MM.1S (cell line): ENCODE results near the gene LETM1.

Experiments
- DNase-seq: peaks from one replicate; pipeline ENCODE4 v3.0.0-alpha.2; 2015
- H2AFZ ChIP-seq: fragments of 300-600 bp; sonication (generic); 2 replicates; pipeline ENCODE4 v1.6.0; 2016; ENCODE audit warnings: antibody characterized with exemption, low read length
- H3F3A ChIP-seq: fragments of 300-600 bp; sonication (generic); 2 replicates; pipeline ENCODE4 v1.6.1; 2016; ENCODE audit warnings: mild to moderate bottlenecking, antibody characterized with exemption, low read length, moderate library complexity, mixed read lengths; ENCODE audit not compliant: insufficient read depth
- H3K27ac ChIP-seq: fragments of 300-600 bp; sonication (generic); 2 replicates; pipeline ENCODE4 v1.5.1; 2016; ENCODE audit warnings: mild to moderate bottlenecking, low read length
- H3K27me3 ChIP-seq: fragments of 300-600 bp; sonication (generic); replicated peaks from 2 replicates; pipeline ENCODE4 v1.6.0; 2016; ENCODE audit warnings: low read length; ENCODE audit not compliant: insufficient read depth
- H3K36me3 ChIP-seq: fragments of 300-600 bp; sonication (generic); replicated peaks from 2 replicates; pipeline ENCODE4 v1.6.1; 2016; ENCODE audit warnings: mild to moderate bottlenecking, low read length, mixed read lengths; ENCODE audit not compliant: insufficient read depth
- H3K4me1 ChIP-seq: fragments of 300-600 bp; sonication (generic); 2 replicates; pipeline ENCODE4 v1.6.1; 2016; ENCODE audit warnings: low read length, mixed read lengths
- H3K4me2 ChIP-seq: fragments of 300-600 bp; sonication (generic); 2 replicates; pipeline ENCODE4 v1.6.0; 2016; ENCODE audit warnings: low read depth, low read length
- H3K4me3 ChIP-seq: fragments of 300-600 bp; sonication (generic); 2 replicates; pipeline ENCODE4 v1.5.1; 2016; ENCODE audit warnings: low read length, mixed read lengths
- H3K79me2 ChIP-seq: fragments of 300-600 bp; sonication (generic); 2 replicates; pipeline ENCODE4 v1.6.1; 2016; ENCODE audit warnings: mixed run types, low read length, mixed read lengths
- H3K9ac ChIP-seq: fragments of 300-600 bp; sonication (generic); 2 replicates; pipeline ENCODE4 v1.6.1; 2016; ENCODE audit warnings: low read length, mixed read lengths
- H3K9me2 ChIP-seq: fragments of 300-600 bp; sonication (generic); replicated peaks from 2 replicates; pipeline ENCODE4 v1.6.1; 2016; ENCODE audit warnings: mild to moderate bottlenecking, low read length, mixed read lengths; ENCODE audit not compliant: insufficient read depth
- H3K9me3 ChIP-seq: fragments of 300-600 bp; sonication (generic); replicated peaks from 2 replicates; pipeline ENCODE4 v1.6.1; 2016; ENCODE audit warnings: mild to moderate bottlenecking, low read length, mixed read lengths; ENCODE audit not compliant: insufficient read depth
- H4K20me1 ChIP-seq: fragments of 300-600 bp; sonication (generic); 2 replicates; pipeline ENCODE4 v1.6.1; 2016; ENCODE audit warnings: mild to moderate bottlenecking, low read length, moderate library complexity, mixed read lengths; ENCODE audit not compliant: insufficient read depth
- EZH2 ChIP-seq: fragments of 300-600 bp; sonication (generic); optimal IDR thresholded peaks from 2 replicates; pipeline ENCODE3; 2017; ENCODE audit warnings: low read depth, mild to moderate bottlenecking, antibody characterized with exemption, low read length, mixed read lengths
- EZH2phosphoT487 ChIP-seq: fragments of 300-600 bp; sonication (generic); IDR thresholded peaks from 2 replicates; pipeline ENCODE4 v1.6.1; 2018; ENCODE audit warnings: antibody characterized with exemption, low read length
- TF ChIP-seq, protein P1 (sequence below): fragments of 300-600 bp; sonication (generic); IDR thresholded peaks from 2 replicates; pipeline ENCODE4 v1.5.1; 2016; ENCODE audit warnings: antibody characterized with exemption, low read length, mixed read lengths

Gene LETM1

DNA sequence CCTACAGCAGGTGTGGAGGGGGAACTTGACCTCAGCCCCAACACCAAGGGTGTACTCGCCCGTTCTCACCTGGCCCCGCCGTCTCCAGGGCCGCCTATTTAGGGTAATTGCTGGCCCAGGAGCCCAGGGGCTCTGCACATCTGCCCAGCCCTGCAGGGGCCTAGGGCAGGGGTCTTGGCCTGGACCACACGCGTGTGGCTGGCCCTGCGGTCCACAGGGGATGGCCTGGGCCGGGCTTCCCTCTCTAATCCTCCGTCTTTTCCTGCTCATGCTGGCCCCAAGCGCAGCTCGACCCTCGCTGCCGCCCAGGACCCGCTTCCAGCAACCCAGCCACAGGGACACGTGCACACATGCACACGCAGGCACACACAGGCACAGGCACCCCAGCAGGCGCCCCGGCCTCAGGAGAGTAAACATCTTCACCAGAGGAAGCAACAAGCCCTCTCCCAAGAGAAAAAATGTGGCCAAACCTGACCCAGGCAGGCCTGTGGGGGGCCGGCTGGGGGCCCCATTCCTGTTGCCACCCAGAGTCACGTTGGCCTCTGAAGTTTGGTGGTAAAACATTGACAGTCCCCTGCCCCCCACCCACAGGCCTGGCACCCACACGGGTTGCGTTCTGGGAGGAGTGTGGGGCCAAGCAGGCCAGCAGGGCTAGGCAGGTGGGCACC is 87.5 kb downstream of the LETM1 start:
- H3F3A ChIP-seq = no peaks in the 10 kb centered on the region
- H3K9me3 ChIP-seq = no peaks in the 10 kb centered on the region
- DNase-seq = no peak
- TF ChIP-seq EZH2phosphoT487 (no peak), EZH2 (no peak)
- TF ChIP-seq, protein P1, sequence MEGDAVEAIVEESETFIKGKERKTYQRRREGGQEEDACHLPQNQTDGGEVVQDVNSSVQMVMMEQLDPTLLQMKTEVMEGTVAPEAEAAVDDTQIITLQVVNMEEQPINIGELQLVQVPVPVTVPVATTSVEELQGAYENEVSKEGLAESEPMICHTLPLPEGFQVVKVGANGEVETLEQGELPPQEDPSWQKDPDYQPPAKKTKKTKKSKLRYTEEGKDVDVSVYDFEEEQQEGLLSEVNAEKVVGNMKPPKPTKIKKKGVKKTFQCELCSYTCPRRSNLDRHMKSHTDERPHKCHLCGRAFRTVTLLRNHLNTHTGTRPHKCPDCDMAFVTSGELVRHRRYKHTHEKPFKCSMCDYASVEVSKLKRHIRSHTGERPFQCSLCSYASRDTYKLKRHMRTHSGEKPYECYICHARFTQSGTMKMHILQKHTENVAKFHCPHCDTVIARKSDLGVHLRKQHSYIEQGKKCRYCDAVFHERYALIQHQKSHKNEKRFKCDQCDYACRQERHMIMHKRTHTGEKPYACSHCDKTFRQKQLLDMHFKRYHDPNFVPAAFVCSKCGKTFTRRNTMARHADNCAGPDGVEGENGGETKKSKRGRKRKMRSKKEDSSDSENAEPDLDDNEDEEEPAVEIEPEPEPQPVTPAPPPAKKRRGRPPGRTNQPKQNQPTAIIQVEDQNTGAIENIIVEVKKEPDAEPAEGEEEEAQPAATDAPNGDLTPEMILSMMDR = no peak
- H3K4me2 ChIP-seq = no peak overlapping the region
- no peaks in the 10 kb centered on the region for H3K4me1 ChIP-seq
- peaks cover 85% of the 10 kb centered on the region for H3K27me3 ChIP-seq
- H2AFZ ChIP-seq = no peak overlapping the region
- no peak overlapping the region for H3K4me3 ChIP-seq
- H3K27ac ChIP-seq = no peak overlapping the region
- H3K36me3 ChIP-seq = no peaks in the 10 kb centered on the region
- no peaks in the 10 kb centered on the region for H3K9me2 ChIP-seq
- H3K9ac ChIP-seq = no peak overlapping the region
- no peaks in the 10 kb centered on the region; the same call in 1 of the 2 replicates for H4K20me1 ChIP-seq
- no peaks in the 10 kb centered on the region for H3K79me2 ChIP-seq

DNA sequence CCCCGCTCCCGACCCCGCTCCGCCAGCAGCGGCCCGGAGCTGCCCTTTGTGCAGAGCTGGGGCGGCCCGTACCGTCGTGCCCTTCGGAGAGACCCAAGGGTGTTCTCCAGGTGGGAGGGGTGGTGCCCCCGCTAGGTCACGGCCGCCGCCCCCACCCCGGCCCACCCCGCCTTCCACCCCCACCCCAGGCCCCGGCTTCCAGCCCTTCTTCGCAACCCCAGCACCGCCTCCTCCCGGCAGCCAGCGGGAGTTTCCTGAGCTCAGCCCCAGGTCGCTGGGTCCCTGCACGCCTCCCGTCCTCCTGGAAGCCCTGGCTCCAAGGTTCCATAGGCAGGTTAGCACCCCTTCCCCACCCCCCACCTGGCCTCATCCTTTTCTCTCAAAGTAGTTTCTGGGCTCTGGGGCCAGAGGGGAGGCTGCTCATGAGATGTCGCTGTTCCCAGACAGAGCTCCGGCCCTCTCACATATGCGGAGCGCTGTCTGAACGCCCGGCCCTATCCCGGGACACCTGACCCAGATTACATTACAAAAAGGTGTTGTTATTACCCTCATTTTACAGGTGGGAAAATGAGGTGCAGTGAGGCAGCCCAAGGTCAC is 88.1 kb downstream of the LETM1 start:
- H3K27ac ChIP-seq = no peak overlapping the region
- H3K9ac ChIP-seq = no peak overlapping the region
- TF ChIP-seq EZH2phosphoT487 = no peak
- TF ChIP-seq, protein P1 = peak; percentile 21
- no peaks in the 10 kb centered on the region for H3K9me3 ChIP-seq
- H3K36me3 ChIP-seq = no peaks in the 10 kb centered on the region
- H3K79me2 ChIP-seq = no peaks in the 10 kb centered on the region
- no peak overlapping the region; the same call in 1 of the 2 replicates for H3K4me2 ChIP-seq
- no peaks in the 10 kb centered on the region for H3K4me1 ChIP-seq
- no peaks in the 10 kb centered on the region for H3K9me2 ChIP-seq
- H3K4me3 ChIP-seq = no peak overlapping the region
- DNase-seq = peak; percentile 26
- H3F3A ChIP-seq = no peaks in the 10 kb centered on the region
- H3K27me3 ChIP-seq = peaks cover 83% of the 10 kb centered on the region
- no peak overlapping the region for H2AFZ ChIP-seq
- no peaks in the 10 kb centered on the region; the same call in 1 of the 2 replicates for H4K20me1 ChIP-seq

- Histone ChIP-seq H2AFZ (no peak overlapping the region), H3K4me1 (no peaks in the 10 kb centered on the region), H3K9me3 (no peaks in the 10 kb centered on the region), H3K9me2 (no peaks in the 10 kb centered on the region), H3K27ac (no peak overlapping the region), H3F3A (no peaks in the 10 kb centered on the region), H3K9ac (no peak overlapping the region), H3K4me2 (no peak overlapping the region), H3K27me3 (peaks cover 83% of the 10 kb centered on the region), H4K20me1 (no peaks in the 10 kb centered on the region; the same call in 1 of the 2 replicates), H3K79me2 (no peaks in the 10 kb centered on the region), H3K4me3 (peak overlapping the region; percentile 33; the same call in 1 of the 2 replicates), H3K36me3 (no peaks in the 10 kb centered on the region)
- DNase-seq = no peak
- TF ChIP-seq, protein P1 = no peak
- no peak for TF ChIP-seq EZH2
Measured at GRCh38 chr4:1767061-1767769, 88.7 kb downstream of the LETM1 start.
